ENCODE measurements around the gene RANBP1. TPM values are rescaled to one million over a fixed set of nuclear protein-coding genes. Genes with fewer than 3 reads are reported as not detected.

The RANBP1 gene
- total and polyA plus RNA-seq, 9 of the 15 experiments (the other 6 are each of a cell fraction or from before 2014, with no cell fraction given): 162 to 2,891 (median 1,289) TPM

DNA sequence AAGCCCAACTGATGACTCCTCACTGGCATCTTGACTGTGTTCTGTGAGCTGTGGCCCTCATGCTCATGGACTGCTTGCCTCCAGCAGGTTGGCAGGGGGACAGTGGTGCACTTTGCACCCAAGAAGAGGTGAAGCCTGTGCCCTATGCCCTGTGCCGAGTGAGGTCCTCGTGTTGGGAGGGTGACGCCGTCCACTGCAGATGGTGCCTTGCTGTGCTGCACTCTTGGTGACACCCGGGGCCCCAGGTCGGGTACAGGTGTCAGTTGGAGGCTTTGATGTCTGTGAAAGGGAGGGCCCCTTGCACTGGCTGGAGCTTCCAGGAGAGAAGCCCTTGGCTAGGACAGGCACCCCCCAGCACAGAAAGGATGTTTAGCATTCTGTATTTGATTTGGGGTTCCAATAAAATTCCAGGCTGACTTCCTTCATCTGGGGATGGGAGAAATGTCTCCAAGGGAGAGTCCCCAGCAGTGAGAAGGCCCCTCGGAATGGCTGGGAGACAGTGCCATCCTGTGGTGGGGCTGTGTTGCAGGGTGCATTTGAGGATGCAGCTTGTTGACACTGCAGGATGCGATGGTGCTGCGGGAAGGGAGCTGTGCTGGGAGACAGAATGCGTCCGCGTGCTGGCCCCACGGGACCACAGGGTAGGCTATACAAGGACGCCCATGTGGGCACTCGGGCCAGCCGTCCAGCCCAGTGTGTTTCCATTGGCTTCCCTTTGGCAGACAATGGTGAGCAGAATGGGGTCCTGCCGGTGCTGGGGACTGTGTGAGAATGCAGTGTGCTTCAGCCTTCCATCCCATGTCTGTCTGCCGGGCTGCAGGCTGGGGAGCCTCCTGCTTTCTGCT is 13.2 kb downstream of the RANBP1 start (continued):
- TF ChIP-seq PCBP2 (IDR thresholded peaks at IDR 0.05; ENCODE audit: low read depth, low read length, poor library complexity, severe bottlenecking) (no peak), NEUROD1 (IDR thresholded peaks at IDR 0.05; ENCODE audit: borderline replicate concordance, low read depth, low read length, partially characterized antibody) (peak; percentile 42), U2AF2 (optimal IDR thresholded peaks at IDR 0.05; ENCODE audit: low read depth, low read length) (no peak), NFYB (IDR thresholded peaks at IDR 0.05; ENCODE audit: extremely low read depth, insufficient read length) (no peak), POLR2G (IDR thresholded peaks at IDR 0.05; ENCODE audit: low read depth, low read length) (peak; percentile 91), SMARCE1 (IDR thresholded peaks at IDR 0.05) (peak; percentile 12; the same call in 1 of the 2 replicates), YY1 (IDR thresholded peaks at IDR 0.05; ENCODE audit: borderline replicate concordance in 1 of 3, control insufficient read depth in 1 of 3, extremely low read depth in 1 of 3, insufficient read depth in 3 of 3, insufficient read length in 1 of 3, insufficient replicate concordance in 2 of 3, low read depth in 1 of 3, low read length in 2 of 3) (peak in 2 of 3 experiments; percentile 12 to 37), ZNF436 (CRISPR knock-in tag; IDR thresholded peaks at IDR 0.05) (no peak; the same call in 1 of the 2 replicates), PHTF2 (CRISPR knock-in tag; IDR thresholded peaks at IDR 0.05) (peak; percentile 5; the same call in 1 of the 2 replicates), ELF4 (CRISPR knock-in tag; IDR thresholded peaks at IDR 0.05) (peak; percentile 84), TAF9B (IDR thresholded peaks at IDR 0.05; ENCODE audit: partially characterized antibody) (no peak), TSC22D4 (tag; IDR thresholded peaks at IDR 0.05) (no peak), CTBP1 (IDR thresholded peaks at IDR 0.05; ENCODE audit: borderline replicate concordance) (peak; percentile 98), ATF7 (IDR thresholded peaks at IDR 0.05) (peak; percentile 59; the same call in 1 of the 2 replicates), GATAD2B (IDR thresholded peaks at IDR 0.05; ENCODE audit: borderline replicate concordance) (no peak), E2F8 (IDR thresholded peaks at IDR 0.05; ENCODE audit: low read depth, partially characterized antibody) (no peak), TAF7 (tag; IDR thresholded peaks at IDR 0.05) (no peak), MXI1 (IDR thresholded peaks at IDR 0.05; ENCODE audit: low read depth, low read length) (peak; percentile 43; the same call in 1 of the 2 replicates), ZNF324 (CRISPR knock-in tag; IDR thresholded peaks at IDR 0.05) (0 out of 2 replicates have a peak, but pooled peaks have one; percentile 12), MEF2A (IDR thresholded peaks at IDR 0.05; ENCODE audit: control insufficient read depth, low read depth, low read length) (no peak)
- TF ChIP-seq, protein P1, sequence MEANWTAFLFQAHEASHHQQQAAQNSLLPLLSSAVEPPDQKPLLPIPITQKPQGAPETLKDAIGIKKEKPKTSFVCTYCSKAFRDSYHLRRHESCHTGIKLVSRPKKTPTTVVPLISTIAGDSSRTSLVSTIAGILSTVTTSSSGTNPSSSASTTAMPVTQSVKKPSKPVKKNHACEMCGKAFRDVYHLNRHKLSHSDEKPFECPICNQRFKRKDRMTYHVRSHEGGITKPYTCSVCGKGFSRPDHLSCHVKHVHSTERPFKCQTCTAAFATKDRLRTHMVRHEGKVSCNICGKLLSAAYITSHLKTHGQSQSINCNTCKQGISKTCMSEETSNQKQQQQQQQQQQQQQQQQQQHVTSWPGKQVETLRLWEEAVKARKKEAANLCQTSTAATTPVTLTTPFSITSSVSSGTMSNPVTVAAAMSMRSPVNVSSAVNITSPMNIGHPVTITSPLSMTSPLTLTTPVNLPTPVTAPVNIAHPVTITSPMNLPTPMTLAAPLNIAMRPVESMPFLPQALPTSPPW (CRISPR knock-in tag; IDR thresholded peaks at IDR 0.05): 0 out of 2 replicates have a peak, but pooled peaks have one; percentile 33
- TF ChIP-seq, protein P2, sequence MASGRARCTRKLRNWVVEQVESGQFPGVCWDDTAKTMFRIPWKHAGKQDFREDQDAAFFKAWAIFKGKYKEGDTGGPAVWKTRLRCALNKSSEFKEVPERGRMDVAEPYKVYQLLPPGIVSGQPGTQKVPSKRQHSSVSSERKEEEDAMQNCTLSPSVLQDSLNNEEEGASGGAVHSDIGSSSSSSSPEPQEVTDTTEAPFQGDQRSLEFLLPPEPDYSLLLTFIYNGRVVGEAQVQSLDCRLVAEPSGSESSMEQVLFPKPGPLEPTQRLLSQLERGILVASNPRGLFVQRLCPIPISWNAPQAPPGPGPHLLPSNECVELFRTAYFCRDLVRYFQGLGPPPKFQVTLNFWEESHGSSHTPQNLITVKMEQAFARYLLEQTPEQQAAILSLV (tag; IDR thresholded peaks at IDR 0.05): no peak

Data from K562 (cell line).